Measurements from ENCODE around the gene MAGIX. TPM values are rescaled to one million over a fixed set of nuclear protein-coding genes. Genes with fewer than 3 reads are reported as not detected.

Gene MAGIX
- total RNA-seq, 1 experiment from 2014 or later: 1.9 TPM

- H3K4me3 Mint-ChIP-seq: peak overlapping the region; percentile 53 to 84
- no peak for TF ChIP-seq CTCF (conservative IDR thresholded peaks at IDR 0.05)
- H4K8ac ChIP-seq (replicated peaks; ENCODE audit: insufficient read length, low read depth, low read length): no peak overlapping the region
Observed at GRCh38 chrX:49199315-49199595, 36.7 kb downstream of the MAGIX start.

More at GRCh38 chrX:49199315-49199595, 36.7 kb downstream of the MAGIX start:
- Histone ChIP-seq H3K14ac (ENCODE audit: insufficient read depth, low read length) (no peak overlapping the region), H3K9me3 (ENCODE audit: control insufficient read depth, low read depth, low read length) (peaks cover 23% of the 10 kb centered on the region), H3K27me3 (ENCODE audit: insufficient read depth, low read length) (no peaks in the 10 kb centered on the region), H3K79me2 (ENCODE audit: insufficient read depth, low read length) (no peaks in the 10 kb centered on the region), H3K4me1 (ENCODE audit: insufficient read depth, low read length) (no peaks in the 10 kb centered on the region), H3K27ac (ENCODE audit: insufficient read length, low read depth, low read length) (no peak overlapping the region), H3K23me2 (ENCODE audit: insufficient read length, low read depth, low read length, poor library complexity, severe bottlenecking) (peaks cover 14% of the 10 kb centered on the region), H2BK15ac (ENCODE audit: low read depth, low read length) (no peak overlapping the region), H3K4ac (ENCODE audit: low read depth, low read length) (no peak overlapping the region), H2AK5ac (ENCODE audit: insufficient read length, low read length) (no peak overlapping the region), H3K56ac (ENCODE audit: insufficient read length, low read depth, low read length) (no peak overlapping the region), H2BK12ac (ENCODE audit: insufficient read length, low read depth, low read length) (no peak overlapping the region), H4K91ac (ENCODE audit: insufficient read length, low read depth, low read length) (no peak overlapping the region), H2AFZ (ENCODE audit: low read length) (no peak overlapping the region), H3K79me1 (ENCODE audit: insufficient read depth, low read depth, low read length, poor library complexity, severe bottlenecking) (no peaks in the 10 kb centered on the region), H3K4me2 (ENCODE audit: insufficient read depth, insufficient read length, low read length) (peak overlapping the region; percentile 52), H3K23ac (ENCODE audit: insufficient read length, low read depth, low read length) (no peak overlapping the region), H4K20me1 (ENCODE audit: control insufficient read depth, insufficient read depth, insufficient read length) (no peaks in the 10 kb centered on the region), H2BK20ac (ENCODE audit: low read depth, low read length, poor library complexity, severe bottlenecking) (no peak overlapping the region), H3K18ac (ENCODE audit: insufficient read length, low read depth, low read length) (no peak overlapping the region), H2BK120ac (ENCODE audit: low read depth, low read length, poor library complexity, severe bottlenecking) (no peak overlapping the region), H4K5ac (ENCODE audit: insufficient read length, low read depth, low read length) (no peak overlapping the region), H3T11ph (ENCODE audit: low read length) (no peak overlapping the region), H3K9ac (ENCODE audit: extremely low read depth, insufficient read length, low read length) (no peak overlapping the region), H2BK5ac (ENCODE audit: insufficient read length, low read length) (no peak overlapping the region)
- peaks cover 73 to 82% of the 10 kb centered on the region in 2 experiments for H3K9me3 Mint-ChIP-seq
- H3K4me1 Mint-ChIP-seq: peaks cover 11 to 18% of the 10 kb centered on the region in 2 experiments; a peak in 3 of 4 replicates
- H3K27me3 Mint-ChIP-seq (ENCODE audit: low read depth): peaks cover 16% of the 10 kb centered on the region
- H3K36me3 Mint-ChIP-seq (ENCODE audit: insufficient read depth in 1 of 3, low read depth in 3 of 3): peaks cover 0 to 14% (median 5%) of the 10 kb centered on the region in 3 experiments; a peak in 5 of 7 replicates
- no peak for DNase-seq
- H3K27ac Mint-ChIP-seq: no peak overlapping the region
- 100% methylated on average over 2 of the region's 11 CpGs for WGBS (ENCODE audit: extremely low coverage, insufficient read length, low lambda C conversion rate)

Measured in H9 (cell line).